AG04450 (cell line): Measurements from ENCODE around the gene ZC3H18. TPM values are rescaled to one million over a fixed set of nuclear protein-coding genes. Genes with fewer than 3 reads are reported as not detected.

Experiments used
- CTCF ChIA-PET: fragments of 300-600, 350-600 bp; formaldehyde crosslinking; extraction: SDS; loops from one replicate; lab custom pipeline; 2022; ENCODE audit warnings: antibody characterized with exemption, inconsistent platforms; lab: Charles Lee
- POLR2A ChIA-PET: fragments of 350-600 bp; formaldehyde crosslinking; extraction: SDS; loops from one replicate; lab custom pipeline; 2021; ENCODE audit warnings: antibody characterized with exemption, inconsistent platforms; lab: Yijun Ruan, JAX
- DNase-seq: peaks from one replicate; pipeline ENCODE4 v3.0.0-alpha.2; 2011; ENCODE audit warnings: low read depth, low spot score
- H3K27ac ChIP-seq: one replicate; pipeline ENCODE4 v1.5.1; 2012; ENCODE audit warnings: low read depth, low read length, control low read depth
- H3K27me3 ChIP-seq: one replicate; pipeline ENCODE4 v1.6.0; 2012; ENCODE audit warnings: low read length; ENCODE audit not compliant: control insufficient read depth, insufficient read depth
- H3K4me3 ChIP-seq: 2 replicates; pipeline ENCODE4 v1.5.1; 2011; ENCODE audit warnings: mild to moderate bottlenecking, low read depth, low read length, control low read depth
- H3K9me3 ChIP-seq: 2 replicates; pipeline ENCODE4 v1.5.1; 2012; ENCODE audit warnings: low read length; ENCODE audit not compliant: control insufficient read depth, insufficient read depth
- CTCF ChIP-seq: IDR thresholded peaks from 2 replicates; pipeline ENCODE4 v1.5.1; 2011; ENCODE audit warnings: low read depth, low read length, control low read depth, inconsistent platforms
- polyA plus RNA-seq: library from polyadenylated mRNA; depleted of rRNA; stranded (reverse); fragments of >200 nt; gene quantifications from 2 replicates; pipeline ENCODE4 v1.2.3, GENCODE V29; 2011

Gene ZC3H18
- polyA plus RNA-seq, 1 experiment = 10.1 TPM

- ChIA-PET POLR2A (interaction anchor here (0.6 kb wide), 1 partner anchor 629 kb away, joined by 3 read pairs; no protein-coding TSS in a partner anchor), CTCF (no interaction called here)
These were observed 45.8 kb upstream of the ZC3H18 start for GRCh38 chr16:88524274-88524972.

DNA sequence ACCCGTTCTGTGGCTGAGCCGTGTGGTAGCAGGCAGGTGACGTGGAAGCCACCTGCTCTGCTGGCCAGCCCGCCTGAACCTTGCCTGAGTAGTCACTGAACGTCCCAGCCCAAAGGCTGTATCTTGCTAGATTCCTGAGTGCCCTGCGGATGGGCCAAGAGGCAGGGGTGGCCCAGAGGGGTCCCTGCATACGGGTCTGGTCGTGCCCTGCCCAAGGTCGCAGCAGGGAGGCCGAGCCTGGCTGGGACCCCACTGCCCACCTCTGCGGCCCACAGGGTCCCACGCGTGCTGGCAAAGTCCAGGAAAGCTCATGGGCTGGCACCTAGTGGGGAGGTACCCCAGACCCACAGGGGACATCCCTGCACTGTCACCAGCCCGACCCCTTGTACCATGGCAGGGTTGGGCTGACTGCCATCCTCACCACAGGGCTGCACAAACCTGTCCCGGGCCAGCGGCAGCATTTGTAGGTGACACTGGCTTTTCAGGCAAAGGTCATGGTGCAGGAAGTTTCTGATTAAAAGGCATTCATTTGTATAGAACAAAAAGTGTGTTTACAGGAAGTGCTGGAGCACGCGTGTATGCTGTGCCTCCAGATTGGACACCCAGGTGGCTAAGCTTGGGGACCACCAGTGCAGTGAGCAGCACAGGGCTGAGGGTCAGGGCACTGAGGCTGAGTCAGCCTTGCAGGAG, 45.1 kb upstream of the ZC3H18 start:
- no peaks in the 10 kb centered on the region; the same call in 1 of the 2 replicates for H3K9me3 ChIP-seq
- H3K4me3 ChIP-seq = no peak overlapping the region
- DNase-seq = no peak
- H3K27ac ChIP-seq = no peak overlapping the region
- CTCF ChIA-PET = interaction anchor here (0.6 to 1.1 kb wide), 2 partner anchors 74 to 519 kb away, joined by 3 to 4 read pairs; no protein-coding TSS in a partner anchor
- POLR2A ChIA-PET = interaction anchor here (0.6 kb wide), 1 partner anchor 629 kb away, joined by 3 read pairs; no protein-coding TSS in a partner anchor
- no peak for TF ChIP-seq CTCF
- H3K27me3 ChIP-seq = no peaks in the 10 kb centered on the region

More at GRCh38 chr16:88524274-88524972, 45.8 kb upstream of the ZC3H18 start:
- Histone ChIP-seq H3K27ac (no peak overlapping the region), H3K9me3 (no peaks in the 10 kb centered on the region; the same call in 1 of the 2 replicates), H3K27me3 (no peaks in the 10 kb centered on the region), H3K4me3 (no peak overlapping the region)
- no peak for TF ChIP-seq CTCF
- DNase-seq = no peak

- CTCF ChIA-PET = interaction anchor here (0.6 to 1.1 kb wide), 2 partner anchors 74 to 519 kb away, joined by 3 to 4 read pairs; no protein-coding TSS in a partner anchor
These were observed 44.6 kb upstream of the ZC3H18 start for GRCh38 chr16:88525663-88525990.

GRCh38 chr16:88526008-88526905, 43.9 kb upstream of the ZC3H18 start:
- POLR2A ChIA-PET = no interaction called here
- Histone ChIP-seq H3K9me3 (no peaks in the 10 kb centered on the region; the same call in 1 of the 2 replicates), H3K4me3 (no peak overlapping the region), H3K27ac (no peak overlapping the region), H3K27me3 (no peaks in the 10 kb centered on the region)
- no peak for DNase-seq
- CTCF ChIA-PET = interaction anchor here (0.6 to 1.1 kb wide), 2 partner anchors 75 to 520 kb away, joined by 3 to 4 read pairs; no protein-coding TSS in a partner anchor
- TF ChIP-seq CTCF = no peak

More at GRCh38 chr16:88525663-88525990, 44.6 kb upstream of the ZC3H18 start:
- Histone ChIP-seq H3K9me3 (no peaks in the 10 kb centered on the region; the same call in 1 of the 2 replicates), H3K4me3 (no peak overlapping the region), H3K27ac (no peak overlapping the region), H3K27me3 (no peaks in the 10 kb centered on the region)
- POLR2A ChIA-PET = no interaction called here
- no peak for DNase-seq
- TF ChIP-seq CTCF = no peak
